Measurements from ENCODE around the gene TXNRD2.

TXNRD2 gene

GRCh38 chr22:19826619-19826950 is 115.0 kb downstream of the TXNRD2 start:
- Histone ChIP-seq H3K4me3 (ENCODE audit: insufficient read depth, low read depth, low read length) (no peak overlapping the region), H3K27ac (ENCODE audit: insufficient read depth, low read depth, low read length, poor library complexity, severe bottlenecking) (no peak overlapping the region), H3K36me3 (ENCODE audit: control insufficient read depth, insufficient read depth, low read length) (no peaks in the 10 kb centered on the region), H3K4me1 (ENCODE audit: control insufficient read depth, insufficient read depth, low read length) (no peaks in the 10 kb centered on the region), H3K9me3 (ENCODE audit: control insufficient read depth, low read length) (no peaks in the 10 kb centered on the region), H3K27me3 (ENCODE audit: control insufficient read depth, insufficient read depth, low read length, poor library complexity, severe bottlenecking) (no peaks in the 10 kb centered on the region)
- WGBS, 2 experiments, result 0% methylated on average over 2 of the region's 2 CpGs

GRCh38 chr22:19825904-19826618 is 115.6 kb downstream of the TXNRD2 start:
- WGBS, 2 experiments, result 94 to 96% methylated on average over 7 of the region's 7 CpGs
- Histone ChIP-seq H3K9me3 (ENCODE audit: control insufficient read depth, low read length) (no peaks in the 10 kb centered on the region), H3K4me3 (ENCODE audit: insufficient read depth, low read depth, low read length) (no peak overlapping the region), H3K27ac (ENCODE audit: insufficient read depth, low read depth, low read length, poor library complexity, severe bottlenecking) (no peak overlapping the region), H3K27me3 (ENCODE audit: control insufficient read depth, insufficient read depth, low read length, poor library complexity, severe bottlenecking) (no peaks in the 10 kb centered on the region), H3K36me3 (ENCODE audit: control insufficient read depth, insufficient read depth, low read length) (no peaks in the 10 kb centered on the region), H3K4me1 (ENCODE audit: control insufficient read depth, insufficient read depth, low read length) (no peaks in the 10 kb centered on the region)
